Transverse colon (tissue), 4 donors: Measurements from ENCODE around the gene EFNA5. TPM values are rescaled to one million over a fixed set of nuclear protein-coding genes. Genes with fewer than 3 reads are reported as not detected.

ENCODE experiments used
- DNase-seq: peaks from one replicate; pipeline ENCODE4 v3.0.0-alpha.2; 2019
- H3K27ac ChIP-seq, 4 donors: fragments of 200-600 bp; sonication (generic); 2 replicates each; pipeline ENCODE4 v1.5.1; 2016 to 2018; ENCODE audit warnings: inconsistent platforms in 4 of 4
- H3K27me3 ChIP-seq: fragments of 200-600 bp; sonication (generic); 2 replicates; pipeline ENCODE4 v1.5.1; 2017; ENCODE audit warnings: inconsistent platforms
- H3K36me3 ChIP-seq, 4 donors: fragments of 200-600 bp; sonication (generic); 2 replicates each; pipeline ENCODE4 v1.5.1; 2017 to 2019; ENCODE audit warnings: inconsistent platforms in 4 of 4
- H3K4me1 ChIP-seq, 4 donors: fragments of 200-600 bp; sonication (generic); 2 replicates each; pipeline ENCODE4 v1.5.1; 2017 to 2020; ENCODE audit warnings: inconsistent platforms in 4 of 4
- H3K4me3 ChIP-seq, 4 donors: fragments of 200-600 bp; sonication (generic); 1 replicate in 1 of 4; 2 replicates in 3 of 4; pipeline versions ENCODE4 v1.5.1 to v1.6.1; 2017 to 2019; ENCODE audit warnings: inconsistent platforms in 4 of 4
- H3K9me3 ChIP-seq, 2 donors: fragments of 200-600 bp; sonication (generic); 2 replicates each; pipeline ENCODE4 v1.5.1; 2017 to 2019; ENCODE audit warnings: inconsistent platforms in 2 of 2
- EP300 ChIP-seq: sonication (generic); formaldehyde crosslinking; IDR thresholded peaks from one replicate; pipeline ENCODE4 v1.6.1; 2017; ENCODE audit warnings: antibody characterized with exemption, low read depth
- POLR2A ChIP-seq: fragments of 450-650 bp; IDR thresholded peaks from one replicate; pipeline ENCODE4 v1.6.1; 2016; ENCODE audit warnings: antibody characterized with exemption, mild to moderate bottlenecking, moderate library complexity
- POLR2AphosphoS5 ChIP-seq, 3 donors: sonication (generic); formaldehyde crosslinking; IDR thresholded peaks; one replicate each; pipeline ENCODE4 v1.6.1; 2016; ENCODE audit warnings: antibody characterized with exemption in 3 of 3
- WGBS, 2 donors: methylation state at CpG; one replicate each; pipeline ENCODE4 v1.1.5; 2018; ENCODE audit warnings: low coverage in 1 of 2; 5-methylcytosine and 5-hydroxymethylcytosine counted together
- in situ Hi-C, 4 donors: fragments of 200-750 bp; cut with MboI; loops; one replicate each; pipeline versions ENCODE4 v1.15.0 to v1.15.1; 2017; ENCODE audit warnings: low sequenced_read_pairs in 3 of 4, low pct_ligation_motif_present in 1 of 4, low pct_unique_long_range_greater_than_20kb in 1 of 4
- intact Hi-C: fragments of 100-400 bp; cut with DNase I; formaldehyde crosslinking; loops from one replicate; pipeline ENCODE4 v1.15.1; 2023; ENCODE audit warnings: low total_unique reads
- total RNA-seq, 4 donors: library from RNA; depleted of rRNA; stranded (reverse); fragments of >200 nt; gene quantifications; one replicate each; pipeline ENCODE4 v1.1.0, GENCODE V29; 2016
- TF ChIP-seq, protein P1 (sequence below), 5 experiments: fragments of 200-600 bp in 3 of 5; fragments of 450-650 bp in 2 of 5; sonication (generic) in 3 of 5; IDR thresholded peaks; 1 replicate in 2 of 5; 2 replicates in 3 of 5; pipeline ENCODE4 v1.5.1; 2016 to 2017; ENCODE audit warnings: antibody characterized with exemption in 5 of 5, inconsistent platforms in 3 of 5, mild to moderate bottlenecking in 2 of 5, moderate library complexity in 1 of 5

Gene EFNA5
- total RNA-seq, 4 donors from 2014 or later, result 1.5 to 18.2 (median 12.1) TPM

GRCh38 chr5:107546719-107547118, 124.0 kb downstream of the EFNA5 start:
- Histone ChIP-seq H3K27ac (no peak overlapping the region), H3K4me1 (peaks cover 0 to 11% (median 9%) of the 10 kb centered on the region in 4 donors), H3K9me3 (no peaks in the 10 kb centered on the region), H3K4me3 (no peak overlapping the region), H3K27me3 (no peaks in the 10 kb centered on the region), H3K36me3 (no peaks in the 10 kb centered on the region)
- DNase-seq, result no peak
- in situ Hi-C loops (no loop called here), intact Hi-C loops (no loop called here)
- WGBS, 2 donors, result 90 to 100% methylated on average over 1 of the region's 1 CpG
- TF ChIP-seq POLR2AphosphoS5 (IDR thresholded peaks at IDR 0.05), result no peak
- TF ChIP-seq, protein P1, sequence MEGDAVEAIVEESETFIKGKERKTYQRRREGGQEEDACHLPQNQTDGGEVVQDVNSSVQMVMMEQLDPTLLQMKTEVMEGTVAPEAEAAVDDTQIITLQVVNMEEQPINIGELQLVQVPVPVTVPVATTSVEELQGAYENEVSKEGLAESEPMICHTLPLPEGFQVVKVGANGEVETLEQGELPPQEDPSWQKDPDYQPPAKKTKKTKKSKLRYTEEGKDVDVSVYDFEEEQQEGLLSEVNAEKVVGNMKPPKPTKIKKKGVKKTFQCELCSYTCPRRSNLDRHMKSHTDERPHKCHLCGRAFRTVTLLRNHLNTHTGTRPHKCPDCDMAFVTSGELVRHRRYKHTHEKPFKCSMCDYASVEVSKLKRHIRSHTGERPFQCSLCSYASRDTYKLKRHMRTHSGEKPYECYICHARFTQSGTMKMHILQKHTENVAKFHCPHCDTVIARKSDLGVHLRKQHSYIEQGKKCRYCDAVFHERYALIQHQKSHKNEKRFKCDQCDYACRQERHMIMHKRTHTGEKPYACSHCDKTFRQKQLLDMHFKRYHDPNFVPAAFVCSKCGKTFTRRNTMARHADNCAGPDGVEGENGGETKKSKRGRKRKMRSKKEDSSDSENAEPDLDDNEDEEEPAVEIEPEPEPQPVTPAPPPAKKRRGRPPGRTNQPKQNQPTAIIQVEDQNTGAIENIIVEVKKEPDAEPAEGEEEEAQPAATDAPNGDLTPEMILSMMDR (IDR thresholded peaks at IDR 0.05), result no peak
- TF ChIP-seq EP300, result no peak
- TF ChIP-seq POLR2A, result no peak

DNA sequence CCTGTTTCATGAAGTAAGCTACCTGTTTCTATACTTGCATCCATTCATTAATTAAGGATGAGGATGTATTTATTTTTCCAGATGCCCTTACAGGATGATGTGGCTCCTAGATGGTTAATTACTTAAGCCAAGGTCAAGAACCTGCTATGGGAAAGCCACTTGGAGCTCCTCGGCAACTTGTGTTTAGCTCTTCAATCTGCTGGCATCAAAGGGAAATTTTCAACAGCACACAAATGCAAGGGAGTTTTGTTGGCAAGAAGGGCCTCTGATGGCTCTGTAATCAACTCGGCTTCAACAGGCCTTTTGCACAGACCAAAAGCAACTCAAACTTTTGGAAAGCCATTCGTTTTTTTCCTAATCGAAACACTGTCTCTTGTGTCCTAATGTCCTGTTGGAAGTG, 125.3 kb downstream of the EFNA5 start:
- in situ Hi-C loops (no loop called here), intact Hi-C loops (no loop called here)
- Histone ChIP-seq H3K4me1 (peaks cover 0 to 11% (median 9%) of the 10 kb centered on the region in 4 donors), H3K4me3 (no peak overlapping the region), H3K27ac (no peak overlapping the region), H3K36me3 (no peaks in the 10 kb centered on the region), H3K9me3 (no peaks in the 10 kb centered on the region), H3K27me3 (no peaks in the 10 kb centered on the region)
- TF ChIP-seq POLR2AphosphoS5 (IDR thresholded peaks at IDR 0.05), result no peak
- TF ChIP-seq EP300, result no peak
- TF ChIP-seq, protein P1 (IDR thresholded peaks at IDR 0.05), result no peak
- no peak for TF ChIP-seq POLR2A
- no peak for DNase-seq
- WGBS, 2 donors, result 67 to 78% methylated on average over 2 to 4 of the region's 4 CpGs

DNA sequence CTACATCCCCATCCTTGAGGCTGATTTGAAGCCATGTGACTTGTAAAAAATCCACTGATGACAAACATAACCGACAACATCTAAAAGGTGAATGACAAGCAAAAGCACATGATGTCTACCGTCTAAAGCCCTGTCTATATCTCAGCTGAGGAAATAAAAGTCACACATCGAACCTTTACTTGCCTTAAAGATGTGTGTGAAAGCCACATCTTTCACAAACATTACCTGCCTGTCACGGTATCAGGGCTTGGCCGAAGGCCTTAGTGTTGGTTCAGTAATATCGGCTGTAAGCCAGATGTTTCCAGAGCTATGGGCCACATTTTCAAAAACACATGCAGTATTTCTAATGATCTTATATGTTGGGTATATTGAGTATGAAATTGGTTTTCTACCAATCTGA, 125.8 kb downstream of the EFNA5 start:
- Histone ChIP-seq H3K4me3 (no peak overlapping the region), H3K27ac (peak overlapping the region in 1 of 4 donors; percentile 67), H3K27me3 (no peaks in the 10 kb centered on the region), H3K4me1 (peaks cover 0 to 11% (median 9%) of the 10 kb centered on the region in 4 donors), H3K36me3 (no peaks in the 10 kb centered on the region), H3K9me3 (no peaks in the 10 kb centered on the region)
- DNase-seq, result no peak
- TF ChIP-seq, protein P1 (IDR thresholded peaks at IDR 0.05), result no peak
- no peak for TF ChIP-seq EP300
- TF ChIP-seq POLR2AphosphoS5 (IDR thresholded peaks at IDR 0.05), result no peak
- no peak for TF ChIP-seq POLR2A
- WGBS, 2 donors, result 89 to 93% methylated on average over 6 of the region's 6 CpGs
- in situ Hi-C loops, result no loop called here
- intact Hi-C loops, result no loop called here

GRCh38 chr5:107544476-107544875, 126.3 kb downstream of the EFNA5 start:
- no peaks in the 10 kb centered on the region for H3K27me3 ChIP-seq
- DNase-seq, result no peak
- WGBS, 2 donors, result 77 to 81% methylated on average over 3 of the region's 3 CpGs
- intact Hi-C loops, result no loop called here
- in situ Hi-C loops, result no loop called here
- no peak overlapping the region for H3K4me3 ChIP-seq
- no peaks in the 10 kb centered on the region for H3K9me3 ChIP-seq
- peak overlapping the region in 1 of 4 donors; percentile 67 for H3K27ac ChIP-seq
- no peaks in the 10 kb centered on the region for H3K36me3 ChIP-seq
- H3K4me1 ChIP-seq, result peaks cover 0 to 11% (median 9%) of the 10 kb centered on the region in 4 donors
- no peak for TF ChIP-seq POLR2AphosphoS5 (IDR thresholded peaks at IDR 0.05)
- TF ChIP-seq EP300, result no peak
- TF ChIP-seq, protein P1 (IDR thresholded peaks at IDR 0.05), result no peak
- no peak for TF ChIP-seq POLR2A
